Vagina (tissue), 2 donors: ENCODE results near the gene KIAA0513. TPM values are rescaled to one million over a fixed set of nuclear protein-coding genes. Genes with fewer than 3 reads are reported as not detected.
A peak's percentile ranks its signal among the peaks of the same experiment; 100 is the strongest.

Experiments
- DNase-seq, 2 donors: peaks; one replicate each; pipeline ENCODE4 v3.0.0-alpha.2; 2017; ENCODE audit errors: extremely low spot score in 2 of 2
- H3K27ac ChIP-seq: fragments of 200-600 bp; sonication (generic); one replicate; pipeline ENCODE4 v1.5.1; 2019
- H3K27me3 ChIP-seq: fragments of 200-600 bp; sonication (generic); one replicate; pipeline ENCODE4 v1.5.1; 2019
- H3K36me3 ChIP-seq, 2 donors: fragments of 200-600 bp; sonication (generic); one replicate each; pipeline ENCODE4 v1.5.1; 2017 to 2019
- H3K4me1 ChIP-seq: fragments of 200-600 bp; sonication (generic); one replicate; pipeline ENCODE4 v1.5.1; 2019
- H3K4me3 ChIP-seq, 2 donors: fragments of 200-600 bp; sonication (generic); 1 replicate in 1 of 2; 2 replicates in 1 of 2; pipeline ENCODE4 v1.5.1; 2016 to 2019
- H3K9me3 ChIP-seq: fragments of 200-600 bp; sonication (generic); one replicate; pipeline ENCODE4 v1.5.1; 2019
- POLR2A ChIP-seq, 2 donors: fragments of 450-650 bp; IDR thresholded peaks; one replicate each; pipeline ENCODE4 v1.6.1; 2017; ENCODE audit warnings: antibody characterized with exemption in 2 of 2, mild to moderate bottlenecking in 2 of 2, moderate library complexity in 2 of 2
- POLR2AphosphoS5 ChIP-seq, 2 donors: sonication (generic); formaldehyde crosslinking; IDR thresholded peaks; one replicate each; pipeline ENCODE4 v1.9.0; 2017; ENCODE audit warnings: antibody characterized with exemption in 2 of 2, mild to moderate bottlenecking in 2 of 2, low read depth in 1 of 2; ENCODE audit not compliant: insufficient read depth in 1 of 2
- intact Hi-C: fragments of 100-400 bp; cut with DNase I; formaldehyde crosslinking; loops from one replicate; pipeline ENCODE4 v1.15.1; 2023
- total RNA-seq: library from RNA; depleted of rRNA; stranded (reverse); fragments of >200 nt; gene quantifications from one replicate; pipeline ENCODE4 v1.2.3, GENCODE V29; 2016
- TF ChIP-seq, protein P1 (sequence below), 3 experiments: fragments of 450-650 bp in 2 of 3; fragments of 200-600 bp in 1 of 3; sonication (generic) in 1 of 3; IDR thresholded peaks; one replicate each; pipeline ENCODE4 v1.5.1; 2017 to 2019; ENCODE audit warnings: antibody characterized with exemption in 3 of 3, mild to moderate bottlenecking in 2 of 3, moderate library complexity in 2 of 3

Gene KIAA0513
- total RNA-seq, 1 donor from 2014 or later: 26.8 TPM

DNA sequence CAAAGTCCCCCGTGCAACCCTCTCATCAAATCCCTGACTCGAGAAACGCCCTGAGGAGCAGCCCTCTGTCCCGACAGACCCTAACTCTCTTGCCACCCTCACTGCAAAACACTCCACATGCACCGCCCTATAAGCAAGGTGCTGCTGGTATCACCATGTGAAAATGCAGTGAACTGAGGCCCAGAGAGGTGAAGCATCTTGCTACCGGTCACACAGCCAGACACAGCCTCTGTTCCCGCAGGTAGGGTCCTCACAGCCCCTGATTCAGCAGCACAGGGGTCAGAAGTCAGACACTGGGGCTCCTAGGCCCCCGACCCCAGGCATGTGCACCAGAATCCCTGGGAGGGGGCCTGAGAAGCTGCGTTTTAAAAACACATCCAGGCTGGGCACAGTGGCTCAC, 83.6 kb downstream of the KIAA0513 start:
- Histone ChIP-seq H3K4me3 (no peak overlapping the region), H3K4me1 (no peaks in the 10 kb centered on the region), H3K36me3 (no peaks in the 10 kb centered on the region), H3K9me3 (no peaks in the 10 kb centered on the region), H3K27me3 (no peaks in the 10 kb centered on the region), H3K27ac (no peak overlapping the region)
- no peak for DNase-seq
- intact Hi-C loops: loop anchor here (10.0 kb wide), 1 partner anchor 604 kb away; no protein-coding TSS in a partner anchor
- no peak for TF ChIP-seq POLR2AphosphoS5 (IDR thresholded peaks at IDR 0.05; ENCODE audit: insufficient read depth in 1 of 2, low read depth in 1 of 2)
- TF ChIP-seq POLR2A (IDR thresholded peaks at IDR 0.05): no peak
- TF ChIP-seq, protein P1, sequence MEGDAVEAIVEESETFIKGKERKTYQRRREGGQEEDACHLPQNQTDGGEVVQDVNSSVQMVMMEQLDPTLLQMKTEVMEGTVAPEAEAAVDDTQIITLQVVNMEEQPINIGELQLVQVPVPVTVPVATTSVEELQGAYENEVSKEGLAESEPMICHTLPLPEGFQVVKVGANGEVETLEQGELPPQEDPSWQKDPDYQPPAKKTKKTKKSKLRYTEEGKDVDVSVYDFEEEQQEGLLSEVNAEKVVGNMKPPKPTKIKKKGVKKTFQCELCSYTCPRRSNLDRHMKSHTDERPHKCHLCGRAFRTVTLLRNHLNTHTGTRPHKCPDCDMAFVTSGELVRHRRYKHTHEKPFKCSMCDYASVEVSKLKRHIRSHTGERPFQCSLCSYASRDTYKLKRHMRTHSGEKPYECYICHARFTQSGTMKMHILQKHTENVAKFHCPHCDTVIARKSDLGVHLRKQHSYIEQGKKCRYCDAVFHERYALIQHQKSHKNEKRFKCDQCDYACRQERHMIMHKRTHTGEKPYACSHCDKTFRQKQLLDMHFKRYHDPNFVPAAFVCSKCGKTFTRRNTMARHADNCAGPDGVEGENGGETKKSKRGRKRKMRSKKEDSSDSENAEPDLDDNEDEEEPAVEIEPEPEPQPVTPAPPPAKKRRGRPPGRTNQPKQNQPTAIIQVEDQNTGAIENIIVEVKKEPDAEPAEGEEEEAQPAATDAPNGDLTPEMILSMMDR (IDR thresholded peaks at IDR 0.05): no peak

DNA sequence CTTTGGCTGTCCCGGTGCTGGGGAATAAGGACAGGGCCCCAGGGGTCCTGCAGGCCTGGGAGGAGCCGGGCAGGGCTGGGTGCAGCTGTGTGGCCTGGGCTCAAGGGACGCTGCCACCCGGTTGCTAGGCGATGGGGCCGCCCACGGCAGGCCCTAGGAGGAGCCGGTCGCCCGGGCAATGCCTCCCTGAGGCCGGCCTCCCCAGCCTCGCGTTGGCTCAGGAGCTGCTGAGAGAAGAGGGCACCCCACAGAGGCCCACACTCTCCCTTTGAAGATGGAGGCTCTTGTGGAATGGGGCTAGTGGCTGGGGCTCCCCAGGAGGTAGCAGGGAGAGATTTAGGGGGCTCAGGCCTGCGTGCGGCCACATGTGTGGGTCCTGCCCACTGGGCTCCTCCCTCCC, 84.8 kb downstream of the KIAA0513 start, which contains the start of gene CIBAR2:
TSS of gene CIBAR2 (minus strand) at position 109 of the 400 bp plus-strand sequence. CDS start 120 bp downstream, outside the sequence.
- intact Hi-C loops: loop anchor here (10.0 kb wide), 1 partner anchor 602 kb away; no protein-coding TSS in a partner anchor
- no peaks in the 10 kb centered on the region for H3K36me3 ChIP-seq
- H3K27ac ChIP-seq: no peak within 1 kb of the TSS
- TF ChIP-seq, protein P1 (IDR thresholded peaks at IDR 0.05): no peak
- TF ChIP-seq POLR2AphosphoS5 (IDR thresholded peaks at IDR 0.05; ENCODE audit: insufficient read depth in 1 of 2, low read depth in 1 of 2): no peak
- no peak for TF ChIP-seq POLR2A (IDR thresholded peaks at IDR 0.05)
- H3K4me1 ChIP-seq: no peaks in the 10 kb centered on the region
- H3K9me3 ChIP-seq: no peaks in the 10 kb centered on the region
- no peak for DNase-seq
- H3K4me3 ChIP-seq: no peak within 1 kb of the TSS
- H3K27me3 ChIP-seq: no peaks in the 10 kb centered on the region

DNA sequence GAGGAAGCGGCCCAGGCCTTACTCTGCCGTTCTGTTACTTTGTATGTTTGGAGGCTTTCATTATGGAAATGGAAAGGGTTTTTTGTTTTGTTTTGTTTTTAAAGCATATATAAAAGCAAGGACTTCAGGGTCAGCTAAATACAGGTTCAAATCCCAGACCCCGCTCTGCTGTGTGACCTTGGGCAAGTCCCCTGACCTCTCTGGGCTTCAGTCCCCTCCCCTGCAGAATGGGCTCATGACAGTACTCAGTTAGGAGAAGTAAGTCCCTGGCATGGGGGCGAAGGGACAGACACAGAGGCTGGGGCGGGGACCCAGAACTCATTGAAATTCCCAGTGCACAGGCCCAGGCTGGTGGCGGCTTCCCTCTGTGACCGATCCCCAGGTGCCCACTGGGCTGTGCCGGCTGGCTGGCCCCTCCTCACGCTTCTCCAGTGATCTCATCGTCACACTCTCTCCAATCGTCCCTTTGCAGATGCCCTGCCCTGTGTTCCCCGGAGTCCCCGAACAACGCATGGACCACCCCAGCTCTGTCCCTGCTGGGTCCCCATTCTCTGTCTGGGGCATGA, 85.7 kb downstream of the KIAA0513 start:
- Histone ChIP-seq H3K4me1 (no peaks in the 10 kb centered on the region), H3K4me3 (no peak overlapping the region), H3K9me3 (no peaks in the 10 kb centered on the region), H3K36me3 (no peaks in the 10 kb centered on the region), H3K27ac (no peak overlapping the region), H3K27me3 (no peaks in the 10 kb centered on the region)
- no peak for DNase-seq
- TF ChIP-seq, protein P1 (IDR thresholded peaks at IDR 0.05): no peak
- TF ChIP-seq POLR2A (IDR thresholded peaks at IDR 0.05) (no peak), POLR2AphosphoS5 (IDR thresholded peaks at IDR 0.05; ENCODE audit: insufficient read depth in 1 of 2, low read depth in 1 of 2) (no peak)
- intact Hi-C loops: loop anchor here (10.0 kb wide), 1 partner anchor 602 kb away; no protein-coding TSS in a partner anchor

DNA sequence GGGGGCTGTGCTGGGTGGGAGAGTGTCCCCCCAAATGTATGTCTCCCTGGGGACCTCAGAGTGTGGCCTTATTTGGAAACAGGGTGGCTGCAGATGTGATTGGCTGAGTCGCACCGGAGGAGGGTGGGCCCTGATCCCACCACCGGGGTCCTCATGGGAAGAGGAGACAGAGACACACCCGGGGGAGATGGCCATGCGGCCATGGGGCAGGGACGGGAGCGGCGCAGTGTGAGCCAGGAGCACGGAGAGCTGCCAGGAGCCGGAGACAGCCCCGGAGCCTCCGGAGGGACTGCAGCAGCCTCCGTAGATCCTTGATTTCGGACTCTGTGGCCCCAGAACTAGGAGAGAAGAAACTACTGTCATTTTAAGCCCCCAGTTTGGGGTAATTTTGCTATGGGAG, 86.3 kb downstream of the KIAA0513 start:
- Histone ChIP-seq H3K36me3 (no peaks in the 10 kb centered on the region), H3K9me3 (no peaks in the 10 kb centered on the region), H3K4me3 (no peak overlapping the region), H3K27me3 (no peaks in the 10 kb centered on the region), H3K4me1 (no peaks in the 10 kb centered on the region), H3K27ac (no peak overlapping the region)
- TF ChIP-seq, protein P1 (IDR thresholded peaks at IDR 0.05): no peak
- TF ChIP-seq POLR2A (IDR thresholded peaks at IDR 0.05) (no peak), POLR2AphosphoS5 (IDR thresholded peaks at IDR 0.05; ENCODE audit: insufficient read depth in 1 of 2, low read depth in 1 of 2) (no peak)
- no peak for DNase-seq
- intact Hi-C loops: loop anchor here (10.0 kb wide), 1 partner anchor 601 kb away; no protein-coding TSS in a partner anchor

DNA sequence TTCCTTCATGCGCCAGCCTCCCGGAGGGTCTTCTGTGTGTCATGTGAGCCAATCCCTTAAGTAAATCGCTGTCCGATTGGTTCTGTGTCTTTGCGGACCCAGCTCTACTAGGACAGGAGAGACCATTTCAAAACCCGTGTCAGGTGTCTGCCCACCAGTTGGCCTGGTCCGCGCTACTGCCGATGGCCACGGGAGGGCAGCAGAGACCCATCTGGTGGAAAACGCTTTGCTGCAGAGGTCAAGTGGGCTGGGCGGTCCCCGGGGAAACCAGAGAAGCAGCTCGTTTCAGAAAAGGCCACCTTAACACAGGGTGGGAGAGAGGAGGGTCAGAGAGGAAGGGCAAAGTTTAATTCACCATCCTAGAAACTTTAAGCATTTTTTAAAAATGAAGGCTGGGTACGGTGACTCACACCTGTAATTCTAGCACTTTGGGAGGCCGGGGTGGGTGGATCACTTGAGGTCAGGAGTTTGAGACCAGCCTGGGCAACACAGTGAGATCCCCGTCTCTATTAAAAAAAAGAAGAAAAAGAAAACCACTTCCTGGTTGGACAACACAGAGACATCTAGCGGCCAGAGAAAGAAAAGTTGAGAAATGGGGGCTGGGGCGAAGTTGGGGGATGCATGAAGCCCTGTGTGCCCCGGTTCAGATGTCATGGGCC, 87.4 kb downstream of the KIAA0513 start:
- intact Hi-C loops: loop anchor here (10.0 kb wide), 1 partner anchor 600 kb away; no protein-coding TSS in a partner anchor
- no peaks in the 10 kb centered on the region for H3K27me3 ChIP-seq
- TF ChIP-seq, protein P1 (IDR thresholded peaks at IDR 0.05): peak; percentile 91 to 95 (median 92)
- TF ChIP-seq POLR2A (IDR thresholded peaks at IDR 0.05) (no peak), POLR2AphosphoS5 (IDR thresholded peaks at IDR 0.05; ENCODE audit: insufficient read depth in 1 of 2, low read depth in 1 of 2) (peak in 1 of 2 donors; percentile 42)
- no peak for DNase-seq
- H3K36me3 ChIP-seq: no peaks in the 10 kb centered on the region
- H3K9me3 ChIP-seq: no peaks in the 10 kb centered on the region
- peak overlapping the region in 1 of 2 donors; percentile 19 for H3K4me3 ChIP-seq
- peak overlapping the region; percentile 10 for H3K27ac ChIP-seq
- H3K4me1 ChIP-seq: no peaks in the 10 kb centered on the region
